ENCODE results near the gene OR2L3. TPM values are rescaled to one million over a fixed set of nuclear protein-coding genes. Genes with fewer than 3 reads are reported as not detected.
"Not testable (repeated sequence)": the region's sequence is repeated elsewhere in the genome, so short reads cannot be mapped to it uniquely, and the experiment has no call there.

The OR2L3 gene
- total RNA-seq, 1 donor from 2014 or later, result not detected

- Mint-ChIP-seq H3K4me3 (ENCODE audit: unreplicated experiment) (no peak overlapping the region), H3K36me3 (ENCODE audit: unreplicated experiment) (no peaks in the 10 kb centered on the region), H3K4me1 (ENCODE audit: unreplicated experiment) (no peaks in the 10 kb centered on the region), H3K27ac (ENCODE audit: unreplicated experiment) (no peak overlapping the region), H3K9me3 (ENCODE audit: unreplicated experiment) (peaks cover 53% of the 10 kb centered on the region), H3K27me3 (ENCODE audit: unreplicated experiment) (no peaks in the 10 kb centered on the region)
- no peak for TF ChIP-seq CTCF (IDR thresholded peaks at IDR 0.05)
- DNase-seq (ENCODE audit: extremely low spot score, unreplicated experiment), result no peak
These were observed 8.0 kb downstream of the OR2L3 start for GRCh38 chr1:248054671-248055070.

DNA sequence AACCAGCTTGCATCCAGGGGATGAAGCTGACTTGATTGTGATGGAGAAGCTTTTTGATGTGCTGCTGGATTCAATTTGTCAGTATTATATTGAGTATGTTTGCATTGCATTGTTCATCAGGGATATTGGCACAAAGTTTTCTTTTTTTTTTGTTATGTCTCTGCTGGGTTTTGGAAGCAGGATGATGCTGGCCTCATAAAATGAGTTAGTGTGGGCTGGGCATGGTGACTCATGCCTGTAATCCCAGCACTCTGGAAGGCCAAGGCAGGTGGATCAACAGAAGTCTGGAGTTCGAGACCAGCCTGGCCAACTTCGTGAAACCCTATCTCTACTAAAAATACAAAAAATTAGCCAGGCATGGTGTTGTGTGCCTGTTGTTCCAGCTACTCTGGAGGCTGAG is 8.6 kb downstream of the OR2L3 start:
- no peak for DNase-seq (ENCODE audit: extremely low spot score, unreplicated experiment)
- no peaks in the 10 kb centered on the region for H3K27me3 Mint-ChIP-seq (ENCODE audit: unreplicated experiment)
- no peaks in the 10 kb centered on the region for H3K4me1 Mint-ChIP-seq (ENCODE audit: unreplicated experiment)
- H3K4me3 Mint-ChIP-seq (ENCODE audit: unreplicated experiment), result no peak overlapping the region
- no peak for TF ChIP-seq CTCF (IDR thresholded peaks at IDR 0.05)
- no peaks in the 10 kb centered on the region for H3K36me3 Mint-ChIP-seq (ENCODE audit: unreplicated experiment)
- no peak overlapping the region for H3K27ac Mint-ChIP-seq (ENCODE audit: unreplicated experiment)
- peaks cover 49% of the 10 kb centered on the region for H3K9me3 Mint-ChIP-seq (ENCODE audit: unreplicated experiment)

DNA sequence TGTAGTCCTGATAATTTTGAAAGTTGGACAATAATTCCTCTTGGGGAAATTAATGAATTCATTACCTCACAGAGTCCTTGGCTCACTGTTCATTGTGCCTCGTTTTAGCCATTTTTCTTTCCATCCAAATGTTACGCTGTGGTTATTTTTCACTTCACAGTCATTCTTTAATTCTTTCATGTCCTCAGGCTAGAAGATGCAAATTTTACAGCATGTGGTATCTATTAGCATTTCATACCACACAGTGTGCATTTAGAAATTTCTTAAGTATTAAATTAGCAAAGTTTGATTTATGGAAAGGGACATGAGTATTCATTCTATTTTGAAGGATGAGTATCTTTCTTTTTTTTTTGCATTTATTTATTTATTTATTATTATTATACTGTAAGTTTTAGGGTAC is 18.4 kb downstream of the OR2L3 start:
- Mint-ChIP-seq H3K4me3 (ENCODE audit: unreplicated experiment) (no peak overlapping the region), H3K27ac (ENCODE audit: unreplicated experiment) (no peak overlapping the region), H3K4me1 (ENCODE audit: unreplicated experiment) (no peaks in the 10 kb centered on the region), H3K27me3 (ENCODE audit: unreplicated experiment) (no peaks in the 10 kb centered on the region), H3K36me3 (ENCODE audit: unreplicated experiment) (no peaks in the 10 kb centered on the region), H3K9me3 (ENCODE audit: unreplicated experiment) (peaks cover 42% of the 10 kb centered on the region)
- no peak for DNase-seq (ENCODE audit: extremely low spot score, unreplicated experiment)
- no peak for TF ChIP-seq CTCF (IDR thresholded peaks at IDR 0.05)

- Mint-ChIP-seq H3K27me3 (ENCODE audit: unreplicated experiment) (no peaks in the 10 kb centered on the region), H3K4me1 (ENCODE audit: unreplicated experiment) (no peaks in the 10 kb centered on the region), H3K27ac (ENCODE audit: unreplicated experiment) (no peak overlapping the region), H3K9me3 (ENCODE audit: unreplicated experiment) (peaks cover 39% of the 10 kb centered on the region), H3K4me3 (ENCODE audit: unreplicated experiment) (no peak overlapping the region), H3K36me3 (ENCODE audit: unreplicated experiment) (no peaks in the 10 kb centered on the region)
- TF ChIP-seq CTCF (IDR thresholded peaks at IDR 0.05), result no peak
- no peak for DNase-seq (ENCODE audit: extremely low spot score, unreplicated experiment)
These were observed 19.0 kb downstream of the OR2L3 start for GRCh38 chr1:248065604-248066003.

DNA sequence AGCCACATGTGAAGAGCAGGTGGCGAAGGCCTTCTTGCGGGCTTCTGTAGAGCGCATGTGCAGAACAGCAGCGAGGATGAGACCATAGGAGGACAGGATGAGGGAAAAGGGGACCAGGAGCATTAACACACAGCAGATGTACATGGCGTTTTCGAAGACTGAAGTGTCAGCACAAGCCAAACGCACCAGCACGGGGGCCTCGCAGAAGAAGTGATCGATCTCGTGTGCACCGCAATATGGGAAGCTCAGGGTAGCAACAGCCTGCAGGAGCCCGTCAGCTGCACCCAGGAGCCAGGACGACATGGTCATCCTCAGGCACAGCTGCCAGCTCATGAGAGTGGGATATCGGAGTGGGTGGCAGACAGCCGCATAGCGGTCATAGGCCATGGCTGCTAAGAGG is 37.2 kb downstream of the OR2L3 start:
- peaks cover 37% of the 10 kb centered on the region for H3K9me3 Mint-ChIP-seq (ENCODE audit: unreplicated experiment)
- not testable (repeated sequence) for H3K36me3 Mint-ChIP-seq (ENCODE audit: unreplicated experiment)

DNA sequence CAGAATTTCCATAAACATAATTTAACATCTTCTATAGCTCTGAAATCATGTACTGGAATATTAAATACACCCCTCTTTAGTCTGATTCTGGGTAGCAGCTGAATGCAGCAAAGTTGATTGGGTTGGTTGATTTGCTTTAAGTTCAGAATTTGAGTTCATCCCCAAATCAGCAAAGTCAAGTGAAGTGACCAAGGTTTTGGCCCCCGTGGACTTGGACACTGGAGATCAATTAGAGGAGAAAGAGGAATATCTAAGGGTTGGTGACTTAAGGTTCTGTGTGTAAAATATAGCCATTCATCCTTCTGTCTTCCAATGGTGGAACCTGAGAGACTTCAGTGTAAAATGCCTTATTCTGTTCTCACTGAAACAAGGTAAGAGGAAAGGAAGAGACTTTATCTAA is 48.2 kb downstream of the OR2L3 start, which contains the start of gene OR2L13:
OR2L13 (plus strand) TSS at position 301 of the 400 bp plus-strand sequence. CDS start 4,192 bp downstream, outside the sequence.
- no peak for DNase-seq (ENCODE audit: extremely low spot score, unreplicated experiment)
- no peak for TF ChIP-seq CTCF (IDR thresholded peaks at IDR 0.05)
- Mint-ChIP-seq H3K4me3 (ENCODE audit: unreplicated experiment) (no peak within 1 kb of the TSS), H3K9me3 (ENCODE audit: unreplicated experiment) (peaks cover 70% of the 10 kb centered on the region), H3K27me3 (ENCODE audit: unreplicated experiment) (no peaks in the 10 kb centered on the region), H3K36me3 (ENCODE audit: unreplicated experiment) (no peaks in the 10 kb centered on the region), H3K27ac (ENCODE audit: unreplicated experiment) (no peak within 1 kb of the TSS), H3K4me1 (ENCODE audit: unreplicated experiment) (no peaks in the 10 kb centered on the region)

More for the DNA sequence above, 37.2 kb downstream of the OR2L3 start:
- H3K4me3 Mint-ChIP-seq (ENCODE audit: unreplicated experiment); H3K27me3 Mint-ChIP-seq (ENCODE audit: unreplicated experiment); H3K4me1 Mint-ChIP-seq (ENCODE audit: unreplicated experiment); H3K27ac Mint-ChIP-seq (ENCODE audit: unreplicated experiment); DNase-seq (ENCODE audit: extremely low spot score, unreplicated experiment): not testable (repeated sequence)

Measured in osteocyte (in vitro differentiated cells).